Mucosa of gallbladder (tissue), 1 donor: Measurements from ENCODE around the gene CDK14. TPM values are rescaled to one million over a fixed set of nuclear protein-coding genes. Genes with fewer than 3 reads are reported as not detected.

ENCODE experiments used
- DNase-seq: peaks from one replicate; pipeline ENCODE4 v3.0.0-alpha.2; 2020; ENCODE audit warnings: low spot score
- total RNA-seq: library from RNA; stranded (reverse); gene quantifications from one replicate; pipeline ENCODE4 v1.2.1, GENCODE V29; 2021
- donor health status: DM: no; HTN: no; CAD: no.

CDK14 gene
- total RNA-seq, 1 donor from 2014 or later = 70.3 TPM

DNA sequence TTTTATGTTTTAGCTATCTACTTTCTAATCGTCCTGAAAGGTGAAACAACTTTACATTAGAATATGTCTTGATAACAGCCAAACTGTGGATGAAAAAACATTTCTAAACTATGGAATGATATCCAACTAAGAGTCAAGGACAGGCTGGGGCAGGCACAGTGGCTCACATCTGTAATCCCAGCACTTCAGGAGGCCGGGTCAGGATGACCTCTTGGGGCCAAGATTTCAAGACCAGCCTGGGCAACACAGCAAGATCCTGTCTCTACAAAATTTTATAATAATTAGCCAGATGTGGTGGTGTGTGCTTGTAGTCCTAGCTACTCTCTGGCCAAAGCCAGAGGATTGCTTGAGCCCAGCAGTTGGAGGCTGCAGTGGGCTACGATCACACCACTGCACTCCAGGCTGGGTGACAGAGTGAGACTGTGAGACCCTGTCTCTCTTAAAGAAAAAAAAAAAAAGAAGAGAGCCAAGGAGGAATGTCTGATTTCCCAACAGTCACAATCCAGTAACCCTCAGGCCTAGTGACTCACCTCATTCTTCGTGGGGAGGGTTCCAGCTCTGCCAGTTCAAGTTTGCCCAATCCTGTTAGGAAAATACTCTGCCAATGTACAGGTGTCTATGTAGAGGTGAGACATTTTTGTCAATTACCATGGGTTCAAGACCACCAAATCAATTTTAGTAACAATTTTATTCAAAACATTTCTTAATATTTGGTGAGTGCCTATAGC is 653.5 kb downstream of the CDK14 start:
- no peak for DNase-seq

DNA sequence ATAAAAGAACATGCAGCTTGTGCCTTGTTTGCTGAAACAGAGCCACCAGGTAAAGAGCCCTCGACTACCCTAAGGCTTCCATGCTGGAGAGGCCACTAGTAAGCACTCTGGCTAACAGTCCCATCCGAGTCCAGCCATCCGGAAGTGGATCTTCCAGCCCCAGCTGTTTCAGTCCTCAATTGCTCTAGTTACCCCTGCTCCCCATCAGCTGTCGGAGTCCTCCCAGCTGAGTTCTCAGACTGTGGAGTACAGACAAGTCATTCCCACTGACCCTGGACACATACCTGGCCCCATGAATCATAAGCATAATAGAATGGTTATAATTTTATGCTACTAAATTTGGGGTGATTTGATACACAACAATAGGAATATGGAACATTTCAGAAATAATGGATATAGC is 654.6 kb downstream of the CDK14 start:
- no peak for DNase-seq

DNA sequence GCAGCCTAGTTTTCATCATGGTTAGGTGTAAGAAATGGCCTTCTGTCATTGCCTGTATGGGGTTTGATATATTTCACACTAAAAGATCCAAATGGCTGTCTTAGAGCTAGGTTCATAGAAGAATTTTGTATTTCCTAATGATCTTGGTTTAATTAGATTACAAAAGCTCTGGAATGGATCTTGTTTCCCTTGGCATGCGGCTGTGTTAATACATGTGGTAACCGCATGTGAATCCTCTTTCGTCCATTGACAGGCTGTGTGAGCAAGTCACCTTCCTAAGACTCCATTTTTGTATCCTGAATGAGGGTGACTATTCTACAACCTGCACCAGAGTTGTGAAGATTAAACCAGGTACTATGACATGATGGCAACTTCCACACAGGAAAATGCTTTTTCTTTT is 655.8 kb downstream of the CDK14 start:
- DNase-seq = no peak

Other genes with a start within 250 kb of the CDK14 start
- 19.7 TPM for gene GTPBP10, start 249.6 kb upstream of the CDK14 start, total RNA-seq
- 72.0 TPM for gene CLDN12, start 192.9 kb upstream of the CDK14 start, total RNA-seq
- gene PTTG1IP2, start 126.7 kb upstream of the CDK14 start, total RNA-seq = not detected